AG10803 (cell line): ENCODE measurements around the gene IL1R1.
A peak's percentile ranks its signal among the peaks of the same experiment; 100 is the strongest.

Experiments used
- DNase-seq: peaks from one replicate; pipeline ENCODE4 v3.0.0; 2010; ENCODE audit warnings: low read depth
- H3K4me3 ChIP-seq: 2 replicates; pipeline ENCODE4 v1.5.1; 2011; ENCODE audit warnings: mild to moderate bottlenecking, low read length, control low read depth
- TF ChIP-seq, protein P1 (sequence below): conservative IDR thresholded peaks from 2 replicates; pipeline ENCODE4 v1.5.1; 2011; ENCODE audit warnings: mild to moderate bottlenecking, low read length, control low read depth, inconsistent platforms

Gene IL1R1

DNA sequence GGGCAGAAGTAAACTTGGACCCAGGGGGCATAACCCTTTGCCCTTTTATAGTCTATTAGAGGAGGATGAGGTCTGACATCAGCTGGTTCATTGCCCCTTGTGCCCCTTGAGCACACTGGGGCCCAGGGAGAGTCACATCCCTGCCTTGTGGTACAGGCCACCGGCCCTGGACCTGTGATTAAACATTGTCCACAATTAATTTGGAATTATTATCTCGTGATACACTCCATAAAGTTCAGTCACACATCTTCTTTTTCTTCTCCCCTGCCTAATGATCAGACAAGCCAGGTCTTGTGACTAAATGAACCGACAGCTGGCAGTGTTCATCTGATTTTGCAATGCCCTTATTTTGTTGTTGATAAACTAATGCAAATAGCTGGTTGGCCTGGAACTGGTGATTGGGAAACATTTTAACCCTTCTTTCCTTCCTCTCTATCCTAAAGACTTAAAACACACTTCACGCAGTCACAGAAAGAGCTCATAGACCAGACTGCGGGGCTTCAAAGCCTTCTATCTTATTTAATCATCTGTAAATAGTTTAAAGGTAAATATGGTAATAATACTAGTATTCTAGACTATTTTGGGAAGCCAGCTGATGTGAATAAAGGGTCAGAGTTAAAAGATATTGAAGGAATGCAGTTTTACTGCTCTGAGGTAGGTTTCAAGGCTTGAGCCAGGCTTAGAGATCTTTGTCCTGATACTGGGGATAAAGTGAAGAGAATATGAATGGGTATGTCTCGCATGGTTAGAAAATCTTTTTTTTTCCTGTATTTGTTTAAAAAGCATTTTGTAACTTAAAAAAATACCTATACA, 13.4 kb downstream of the IL1R1 start:
- DNase-seq, result peak; percentile 88
- TF ChIP-seq, protein P1, sequence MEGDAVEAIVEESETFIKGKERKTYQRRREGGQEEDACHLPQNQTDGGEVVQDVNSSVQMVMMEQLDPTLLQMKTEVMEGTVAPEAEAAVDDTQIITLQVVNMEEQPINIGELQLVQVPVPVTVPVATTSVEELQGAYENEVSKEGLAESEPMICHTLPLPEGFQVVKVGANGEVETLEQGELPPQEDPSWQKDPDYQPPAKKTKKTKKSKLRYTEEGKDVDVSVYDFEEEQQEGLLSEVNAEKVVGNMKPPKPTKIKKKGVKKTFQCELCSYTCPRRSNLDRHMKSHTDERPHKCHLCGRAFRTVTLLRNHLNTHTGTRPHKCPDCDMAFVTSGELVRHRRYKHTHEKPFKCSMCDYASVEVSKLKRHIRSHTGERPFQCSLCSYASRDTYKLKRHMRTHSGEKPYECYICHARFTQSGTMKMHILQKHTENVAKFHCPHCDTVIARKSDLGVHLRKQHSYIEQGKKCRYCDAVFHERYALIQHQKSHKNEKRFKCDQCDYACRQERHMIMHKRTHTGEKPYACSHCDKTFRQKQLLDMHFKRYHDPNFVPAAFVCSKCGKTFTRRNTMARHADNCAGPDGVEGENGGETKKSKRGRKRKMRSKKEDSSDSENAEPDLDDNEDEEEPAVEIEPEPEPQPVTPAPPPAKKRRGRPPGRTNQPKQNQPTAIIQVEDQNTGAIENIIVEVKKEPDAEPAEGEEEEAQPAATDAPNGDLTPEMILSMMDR, result no peak
- H3K4me3 ChIP-seq, result no peak overlapping the region

DNA sequence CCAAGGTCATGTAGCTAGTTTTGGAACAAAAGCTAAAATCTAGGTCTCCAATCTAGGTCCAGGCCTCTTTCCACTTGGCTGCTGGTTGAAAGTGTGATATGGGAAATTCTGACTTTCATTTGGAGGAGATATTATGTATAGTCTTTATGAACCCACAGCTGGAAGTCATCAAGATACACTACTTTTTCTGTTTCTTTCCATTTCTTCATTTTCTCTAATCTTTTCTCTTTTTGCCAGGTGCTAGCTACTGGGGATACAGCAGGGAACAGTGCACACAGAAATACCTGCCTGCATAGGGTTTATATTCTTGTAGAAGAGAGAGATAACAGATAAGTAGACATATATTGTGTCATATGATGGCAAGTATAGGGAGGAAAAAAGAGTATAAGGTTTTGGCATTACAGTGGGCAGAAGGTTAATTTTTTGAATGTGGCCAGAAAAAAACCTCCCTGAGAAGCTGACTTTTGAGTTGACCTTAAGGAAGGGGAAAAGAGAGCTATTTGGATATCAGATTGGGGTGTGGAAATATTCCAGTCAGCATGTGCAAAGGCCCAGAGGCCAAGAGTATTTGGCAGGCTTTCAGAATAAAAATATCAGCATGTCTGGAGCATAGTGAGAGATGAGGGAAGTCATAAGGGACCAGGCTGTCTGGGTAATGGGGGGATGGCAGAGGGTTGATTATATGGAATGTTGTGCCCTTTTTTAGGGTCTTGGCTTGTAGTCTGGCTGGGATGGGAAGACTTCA, 15.6 kb downstream of the IL1R1 start:
- TF ChIP-seq, protein P1, result no peak
- H3K4me3 ChIP-seq, result no peak overlapping the region
- no peak for DNase-seq

DNA sequence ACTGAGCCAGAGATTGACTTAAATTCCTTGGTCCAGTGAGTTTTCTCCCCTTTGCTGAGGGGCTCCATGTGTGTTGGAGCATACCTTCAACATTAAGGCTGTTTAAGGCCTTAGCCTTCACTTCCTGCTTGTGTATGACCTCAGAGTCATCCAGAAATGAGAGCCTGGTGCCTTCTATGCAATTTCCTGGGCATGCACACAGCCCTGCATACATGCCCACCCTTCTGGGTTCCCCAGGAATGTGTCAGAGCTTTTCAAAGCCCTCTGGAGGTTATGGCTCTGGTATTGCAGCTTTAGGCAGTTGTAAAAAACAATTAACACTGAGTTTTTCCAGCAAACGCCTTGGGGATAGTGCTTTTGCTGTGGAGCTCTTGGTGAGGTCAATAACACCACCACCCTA, 16.7 kb downstream of the IL1R1 start:
- DNase-seq, result peak; percentile 38
- TF ChIP-seq, protein P1, result peak; percentile 28; the same call in 1 of the 2 replicates
- no peak overlapping the region for H3K4me3 ChIP-seq

DNA sequence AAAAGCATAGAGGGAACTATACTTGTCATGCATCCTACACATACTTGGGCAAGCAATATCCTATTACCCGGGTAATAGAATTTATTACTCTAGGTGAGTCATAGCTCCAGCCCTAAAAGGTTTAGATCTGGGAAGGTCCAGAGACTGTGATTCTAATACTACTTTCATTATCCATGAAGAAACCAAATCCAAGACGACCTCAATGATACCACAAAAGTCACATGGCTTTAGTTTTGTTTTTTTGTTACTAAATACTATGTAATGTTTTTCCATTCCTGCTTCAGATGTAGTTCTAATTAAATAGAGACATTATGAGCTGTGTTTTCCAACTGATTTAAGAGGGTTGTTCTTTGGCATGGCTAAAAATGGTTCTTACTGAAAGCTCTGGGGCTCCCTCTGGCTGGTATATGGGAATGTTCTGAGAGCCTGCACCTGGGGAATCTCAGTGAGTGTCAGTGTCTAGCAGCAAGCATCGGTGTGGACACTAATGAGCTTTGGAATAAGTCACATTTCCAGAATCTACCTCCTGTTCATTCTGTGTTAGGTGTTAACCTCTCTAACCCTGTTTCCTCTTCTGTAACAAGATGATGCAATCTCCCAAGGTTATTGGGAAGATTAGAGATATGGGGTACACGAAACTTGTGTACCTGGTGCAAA, 23.8 kb downstream of the IL1R1 start:
- peak; percentile 80 for DNase-seq
- TF ChIP-seq, protein P1, result peak; percentile 76
- no peak overlapping the region for H3K4me3 ChIP-seq

DNA sequence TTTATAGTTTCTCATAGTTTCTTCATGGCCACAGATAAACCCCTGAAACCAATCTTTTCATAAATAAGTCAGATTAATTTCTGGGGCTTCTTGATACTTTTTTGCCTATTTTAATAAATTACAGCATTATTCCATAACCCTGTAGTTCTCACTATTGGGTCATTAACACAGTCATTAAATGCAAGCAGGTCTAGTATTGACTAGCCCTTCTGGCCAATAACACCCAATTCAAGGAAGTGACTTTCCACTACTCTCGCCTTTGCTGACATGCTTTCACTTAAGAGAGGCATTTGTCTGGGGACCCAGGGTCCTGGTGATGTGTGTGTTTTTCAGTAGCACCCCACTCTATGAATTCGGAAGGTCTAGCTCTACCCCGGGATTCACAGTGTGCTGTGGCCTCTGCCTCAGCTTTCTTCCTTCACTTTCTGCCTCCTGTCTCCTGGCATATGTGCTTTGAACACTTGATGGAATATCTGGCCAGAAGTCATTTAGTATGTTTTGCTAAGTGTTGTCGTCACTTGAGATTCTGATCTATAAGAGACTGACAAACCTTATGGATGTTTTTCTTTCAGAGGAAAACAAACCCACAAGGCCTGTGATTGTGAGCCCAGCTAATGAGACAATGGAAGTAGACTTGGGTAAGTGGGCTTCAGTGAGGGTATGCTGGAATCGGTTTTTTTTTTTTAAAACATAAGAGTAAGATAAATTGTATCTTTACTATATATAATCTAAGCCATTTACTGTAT, 25.7 kb downstream of the IL1R1 start:
- no peak for DNase-seq
- no peak overlapping the region for H3K4me3 ChIP-seq
- TF ChIP-seq, protein P1, result no peak

DNA sequence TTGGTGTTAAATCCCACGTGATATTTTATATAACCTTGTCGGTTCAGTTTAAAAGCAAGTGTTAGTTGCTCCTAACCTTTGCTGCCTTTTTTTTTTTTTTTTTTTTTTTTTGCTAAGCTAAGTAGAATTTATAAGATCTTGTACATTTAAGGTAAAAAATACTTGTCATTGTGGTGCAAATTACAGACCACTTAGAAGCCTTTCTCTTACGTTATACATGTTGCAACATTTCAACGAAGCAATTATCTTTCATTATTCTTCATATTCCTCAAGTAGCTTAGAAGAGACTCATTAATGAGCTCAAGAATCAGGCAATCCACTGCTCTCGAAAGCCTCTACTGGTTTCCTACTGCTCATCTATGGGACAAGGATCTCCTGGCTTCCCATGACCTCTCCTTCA, 29.4 kb downstream of the IL1R1 start:
- H3K4me3 ChIP-seq, result no peak overlapping the region
- DNase-seq, result no peak
- TF ChIP-seq, protein P1, result no peak
